ENCODE results near the gene LBH.

- TF ChIP-seq CTCF (conservative IDR thresholded peaks at IDR 0.05; ENCODE audit: low read length) (no peak), EZH2phosphoT487 (IDR thresholded peaks at IDR 0.05; ENCODE audit: borderline replicate concordance, low read depth, low read length) (no peak)
Observed at GRCh38 chr2:30213326-30213725, 18.0 kb upstream of the LBH start.

Data from OCI-LY7 (cell line).